22Rv1 (cell line): ENCODE results near the gene PHRF1.

Experiments used
- ZFX ChIP-seq: fragments of 450-650 bp; IDR thresholded peaks from 2 replicates; pipeline ENCODE4 v1.6.1; 2017; ENCODE audit warnings: antibody characterized with exemption, borderline replicate concordance
- TF ChIP-seq, protein P1 (sequence below): fragments of 450-650 bp; IDR thresholded peaks from 2 replicates; pipeline ENCODE4 v1.5.1; 2017; ENCODE audit warnings: mild to moderate bottlenecking

DNA sequence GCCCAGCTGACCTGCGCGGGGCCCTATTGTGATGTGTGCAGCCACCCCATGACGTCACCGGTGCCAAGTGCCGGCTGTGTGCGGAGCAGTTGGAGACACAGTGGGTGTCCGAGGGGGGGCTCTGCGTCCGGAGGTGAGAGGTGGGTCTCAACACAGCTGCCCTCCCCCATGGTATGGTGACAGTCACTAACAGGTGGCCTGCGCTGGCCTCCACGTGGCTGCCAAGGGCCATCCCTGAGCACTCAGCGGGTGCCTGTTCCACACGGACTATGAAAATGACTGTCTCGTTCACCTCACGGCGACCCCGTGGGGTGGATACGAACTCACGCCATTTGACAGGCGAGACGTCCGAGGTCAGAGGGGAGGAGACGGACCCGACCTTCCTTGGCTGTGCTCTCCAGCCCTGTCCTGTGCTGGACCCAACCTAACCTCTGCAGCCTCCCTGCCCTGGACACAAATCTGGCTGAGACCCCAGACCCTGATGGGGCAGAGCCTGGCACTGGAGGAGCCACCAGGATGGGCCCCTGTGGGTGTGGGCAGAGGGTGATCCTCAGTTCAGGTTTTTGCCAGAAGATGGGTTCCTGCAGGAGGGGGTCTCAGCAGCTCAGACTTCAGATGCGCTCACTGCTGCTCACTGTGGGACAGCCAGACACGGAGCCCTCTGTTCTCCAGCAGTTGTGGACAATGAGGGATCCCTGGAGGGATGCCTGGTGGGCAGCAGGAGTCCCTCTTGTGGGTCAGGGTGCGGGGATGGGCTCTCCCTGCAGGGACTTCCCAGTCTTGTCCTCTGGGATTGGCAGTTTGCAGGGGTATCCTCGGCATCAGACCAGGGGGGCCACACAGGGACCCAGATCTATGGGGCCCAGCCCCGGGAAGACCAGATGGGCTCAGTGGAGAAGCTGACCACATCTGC is 47.2 kb upstream of the PHRF1 start:
- TF ChIP-seq, protein P1, sequence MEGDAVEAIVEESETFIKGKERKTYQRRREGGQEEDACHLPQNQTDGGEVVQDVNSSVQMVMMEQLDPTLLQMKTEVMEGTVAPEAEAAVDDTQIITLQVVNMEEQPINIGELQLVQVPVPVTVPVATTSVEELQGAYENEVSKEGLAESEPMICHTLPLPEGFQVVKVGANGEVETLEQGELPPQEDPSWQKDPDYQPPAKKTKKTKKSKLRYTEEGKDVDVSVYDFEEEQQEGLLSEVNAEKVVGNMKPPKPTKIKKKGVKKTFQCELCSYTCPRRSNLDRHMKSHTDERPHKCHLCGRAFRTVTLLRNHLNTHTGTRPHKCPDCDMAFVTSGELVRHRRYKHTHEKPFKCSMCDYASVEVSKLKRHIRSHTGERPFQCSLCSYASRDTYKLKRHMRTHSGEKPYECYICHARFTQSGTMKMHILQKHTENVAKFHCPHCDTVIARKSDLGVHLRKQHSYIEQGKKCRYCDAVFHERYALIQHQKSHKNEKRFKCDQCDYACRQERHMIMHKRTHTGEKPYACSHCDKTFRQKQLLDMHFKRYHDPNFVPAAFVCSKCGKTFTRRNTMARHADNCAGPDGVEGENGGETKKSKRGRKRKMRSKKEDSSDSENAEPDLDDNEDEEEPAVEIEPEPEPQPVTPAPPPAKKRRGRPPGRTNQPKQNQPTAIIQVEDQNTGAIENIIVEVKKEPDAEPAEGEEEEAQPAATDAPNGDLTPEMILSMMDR, result no peak
- TF ChIP-seq ZFX, result no peak
